Adrenal gland (tissue), 5 donors: ENCODE measurements around the gene NEK5.

Source experiments
- POLR2A ChIP-seq, 2 donors: fragments of 450-650 bp; IDR thresholded peaks; one replicate each; pipeline ENCODE4 v1.6.1; 2017; ENCODE audit warnings: antibody characterized with exemption in 2 of 2, mild to moderate bottlenecking in 2 of 2, moderate library complexity in 1 of 2
- TF ChIP-seq, protein P1 (sequence below), 6 experiments: fragments of 450-650 bp in 4 of 6; fragments of 200-600 bp in 2 of 6; sonication (generic) in 1 of 6; IDR thresholded peaks; 1 replicate in 5 of 6; 2 replicates in 1 of 6; pipeline versions ENCODE4 v1.5.1 to v1.8.0; 2016 to 2021; ENCODE audit warnings: antibody characterized with exemption in 6 of 6, mild to moderate bottlenecking in 2 of 6, moderate library complexity in 1 of 6
- donor health status: DM: no; HTN: no; CAD: no.

DNA sequence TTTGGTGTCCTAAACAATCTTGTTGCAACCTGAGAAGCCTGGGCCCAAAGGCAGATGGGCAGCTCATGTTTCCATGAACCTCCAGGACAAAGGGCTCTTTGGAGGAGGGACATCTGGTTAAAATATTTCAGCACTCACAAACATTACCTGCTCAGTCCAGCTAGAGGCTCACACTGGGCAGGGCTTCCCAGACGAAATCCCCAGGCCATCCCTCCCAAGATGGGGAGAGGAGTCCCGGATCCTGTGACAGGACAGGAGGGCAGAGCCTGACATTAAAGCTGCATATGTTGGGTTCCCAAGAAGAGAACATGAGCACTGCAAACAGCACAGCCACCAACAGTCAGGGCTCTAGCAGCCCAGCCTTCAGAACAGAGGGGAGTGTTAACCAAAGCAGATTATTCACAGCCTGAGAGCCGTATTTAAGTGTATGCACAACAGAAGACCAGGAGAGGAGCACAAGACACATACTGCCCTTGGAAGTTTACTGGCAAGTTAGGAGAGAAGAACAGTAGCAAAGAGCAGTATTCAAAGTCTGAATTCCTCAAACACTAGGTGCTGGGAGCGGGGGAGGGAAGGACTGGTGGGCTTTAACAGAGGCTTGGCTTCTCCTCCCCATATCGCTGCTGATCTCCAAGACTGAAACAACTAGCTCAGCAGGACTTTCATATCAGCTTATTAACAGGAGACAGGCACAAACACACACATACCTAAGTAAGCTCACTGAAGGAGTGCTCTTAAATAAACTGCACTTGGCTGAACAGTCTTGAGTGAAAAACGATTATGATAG is 130.0 kb downstream of the NEK5 start:
- TF ChIP-seq, protein P1, sequence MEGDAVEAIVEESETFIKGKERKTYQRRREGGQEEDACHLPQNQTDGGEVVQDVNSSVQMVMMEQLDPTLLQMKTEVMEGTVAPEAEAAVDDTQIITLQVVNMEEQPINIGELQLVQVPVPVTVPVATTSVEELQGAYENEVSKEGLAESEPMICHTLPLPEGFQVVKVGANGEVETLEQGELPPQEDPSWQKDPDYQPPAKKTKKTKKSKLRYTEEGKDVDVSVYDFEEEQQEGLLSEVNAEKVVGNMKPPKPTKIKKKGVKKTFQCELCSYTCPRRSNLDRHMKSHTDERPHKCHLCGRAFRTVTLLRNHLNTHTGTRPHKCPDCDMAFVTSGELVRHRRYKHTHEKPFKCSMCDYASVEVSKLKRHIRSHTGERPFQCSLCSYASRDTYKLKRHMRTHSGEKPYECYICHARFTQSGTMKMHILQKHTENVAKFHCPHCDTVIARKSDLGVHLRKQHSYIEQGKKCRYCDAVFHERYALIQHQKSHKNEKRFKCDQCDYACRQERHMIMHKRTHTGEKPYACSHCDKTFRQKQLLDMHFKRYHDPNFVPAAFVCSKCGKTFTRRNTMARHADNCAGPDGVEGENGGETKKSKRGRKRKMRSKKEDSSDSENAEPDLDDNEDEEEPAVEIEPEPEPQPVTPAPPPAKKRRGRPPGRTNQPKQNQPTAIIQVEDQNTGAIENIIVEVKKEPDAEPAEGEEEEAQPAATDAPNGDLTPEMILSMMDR (IDR thresholded peaks at IDR 0.05): no peak
- TF ChIP-seq POLR2A (IDR thresholded peaks at IDR 0.05): no peak
